Body of pancreas (tissue), 4 donors: Measurements from ENCODE around the gene OR10A3. TPM values are rescaled to one million over a fixed set of nuclear protein-coding genes. Genes with fewer than 3 reads are reported as not detected.

Experiments used
- ATAC-seq: fragments of 150-250 bp; one replicate; pipeline ENCODE4 v1.9.1; 2016
- DNase-seq, 4 donors: peaks; one replicate each; pipeline ENCODE4 v3.0.0-alpha.2; 2019
- H3K27ac ChIP-seq, 4 donors: fragments of 200-600 bp; sonication (generic); 1 replicate in 3 of 4; 2 replicates in 1 of 4; pipeline versions ENCODE4 v1.5.1 to v1.6.1; 2016 to 2019; ENCODE audit warnings: mild to moderate bottlenecking in 1 of 4, mixed read lengths in 1 of 4, moderate library complexity in 1 of 4
- H3K27me3 ChIP-seq, 2 donors: fragments of 200-600 bp; sonication (generic); one replicate each; pipeline ENCODE4 v1.6.0; 2016; ENCODE audit warnings: mild to moderate bottlenecking in 1 of 2
- H3K36me3 ChIP-seq, 2 donors: fragments of 200-600 bp; sonication (generic); replicated peaks in 1 of 2; 2 replicates each; pipeline ENCODE4 v1.5.1; 2016; ENCODE audit warnings: low read depth in 2 of 2; ENCODE audit not compliant: insufficient read depth in 1 of 2
- H3K4me1 ChIP-seq: fragments of 200-600 bp; sonication (generic); one replicate; pipeline ENCODE4 v1.6.0; 2016
- H3K4me3 ChIP-seq, 2 donors: fragments of 200-600 bp; sonication (generic); 1 replicate in 1 of 2; 2 replicates in 1 of 2; pipeline ENCODE4 v1.5.1; 2016 to 2019
- H3K9me3 ChIP-seq, 3 donors: fragments of 200-600 bp; sonication (generic); 1 replicate in 2 of 3; 2 replicates in 1 of 3; pipeline ENCODE4 v1.5.1; 2016
- POLR2A ChIP-seq, 3 donors: fragments of 450-650 bp; IDR thresholded peaks; one replicate each; pipeline ENCODE4 v1.6.1; 2016; ENCODE audit warnings: antibody characterized with exemption in 3 of 3, mild to moderate bottlenecking in 2 of 3
- WGBS, 2 donors: methylation state at CpG; one replicate each; pipeline ENCODE4 v1.1.5; 2017; 5-methylcytosine and 5-hydroxymethylcytosine counted together
- intact Hi-C: fragments of 100-400 bp; cut with DNase I; formaldehyde crosslinking; loops from one replicate; pipeline ENCODE4 v1.15.1; 2023
- total RNA-seq, 2 donors: library from RNA; depleted of rRNA; stranded (reverse); fragments of >200 nt; gene quantifications; one replicate each; pipeline ENCODE4 v1.1.0, GENCODE V29; 2016
- TF ChIP-seq, protein P1 (sequence below), 7 experiments: fragments of 450-650 bp in 4 of 7; fragments of 200-600 bp in 3 of 7; sonication (generic) in 3 of 7; IDR thresholded peaks; one replicate each; pipeline ENCODE4 v1.5.1; 2016 to 2019; ENCODE audit warnings: antibody characterized with exemption in 7 of 7

OR10A3 gene
- total RNA-seq, 2 donors from 2014 or later: not detected

DNA sequence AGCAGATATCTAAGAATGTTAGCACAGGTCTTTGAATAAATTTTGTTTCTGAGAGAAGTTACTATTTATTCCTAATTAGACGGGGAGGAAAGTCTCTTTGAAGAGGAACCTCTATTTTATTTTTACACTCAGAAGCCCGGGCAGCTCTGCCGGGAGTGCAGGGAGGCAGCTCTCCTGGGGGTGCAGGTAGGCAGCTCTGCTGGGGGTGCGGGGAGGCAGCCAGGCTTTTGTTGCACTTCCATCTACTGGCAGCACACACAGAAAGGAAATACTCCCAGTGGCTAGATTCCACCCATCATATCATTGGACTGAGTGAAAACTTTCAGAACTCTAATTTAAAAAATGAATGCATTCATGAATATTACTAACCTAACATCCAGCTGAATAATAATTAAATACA, 35.0 kb downstream of the OR10A3 start:
- intact Hi-C loops: no loop called here
- Histone ChIP-seq H3K9me3 (no peaks in the 10 kb centered on the region), H3K36me3 (no peaks in the 10 kb centered on the region), H3K27ac (no peak overlapping the region), H3K4me3 (no peak overlapping the region), H3K4me1 (peaks cover 20% of the 10 kb centered on the region), H3K27me3 (no peaks in the 10 kb centered on the region)
- ATAC-seq: peak; percentile 24
- no peak for DNase-seq
- 34 to 38% methylated on average over 4 of the region's 4 CpGs for WGBS, 2 donors
- TF ChIP-seq, protein P1, sequence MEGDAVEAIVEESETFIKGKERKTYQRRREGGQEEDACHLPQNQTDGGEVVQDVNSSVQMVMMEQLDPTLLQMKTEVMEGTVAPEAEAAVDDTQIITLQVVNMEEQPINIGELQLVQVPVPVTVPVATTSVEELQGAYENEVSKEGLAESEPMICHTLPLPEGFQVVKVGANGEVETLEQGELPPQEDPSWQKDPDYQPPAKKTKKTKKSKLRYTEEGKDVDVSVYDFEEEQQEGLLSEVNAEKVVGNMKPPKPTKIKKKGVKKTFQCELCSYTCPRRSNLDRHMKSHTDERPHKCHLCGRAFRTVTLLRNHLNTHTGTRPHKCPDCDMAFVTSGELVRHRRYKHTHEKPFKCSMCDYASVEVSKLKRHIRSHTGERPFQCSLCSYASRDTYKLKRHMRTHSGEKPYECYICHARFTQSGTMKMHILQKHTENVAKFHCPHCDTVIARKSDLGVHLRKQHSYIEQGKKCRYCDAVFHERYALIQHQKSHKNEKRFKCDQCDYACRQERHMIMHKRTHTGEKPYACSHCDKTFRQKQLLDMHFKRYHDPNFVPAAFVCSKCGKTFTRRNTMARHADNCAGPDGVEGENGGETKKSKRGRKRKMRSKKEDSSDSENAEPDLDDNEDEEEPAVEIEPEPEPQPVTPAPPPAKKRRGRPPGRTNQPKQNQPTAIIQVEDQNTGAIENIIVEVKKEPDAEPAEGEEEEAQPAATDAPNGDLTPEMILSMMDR (IDR thresholded peaks at IDR 0.05): no peak
- TF ChIP-seq POLR2A (IDR thresholded peaks at IDR 0.05): no peak

DNA sequence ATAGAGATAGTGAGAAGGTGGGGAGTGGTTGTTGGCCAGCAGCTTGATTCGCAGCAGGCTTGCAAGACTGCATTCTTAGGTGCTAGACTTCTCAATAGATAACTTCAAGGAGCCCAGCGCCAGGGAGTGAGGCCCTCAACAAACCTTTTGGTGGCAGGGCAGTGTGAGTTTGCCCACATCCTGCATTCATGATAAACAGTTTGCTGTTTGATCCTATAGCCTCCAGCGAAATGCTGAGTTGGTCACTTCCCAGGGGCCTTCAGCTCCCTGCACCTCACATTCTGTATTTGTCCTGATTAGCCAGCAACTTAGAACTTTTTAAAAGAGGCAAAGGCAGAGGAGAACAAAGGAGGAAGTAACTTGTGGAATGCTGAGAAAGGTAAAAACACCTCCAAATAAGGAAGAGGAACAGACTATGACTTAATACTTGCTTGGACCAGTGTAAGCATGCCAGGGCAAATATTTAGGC, 35.5 kb downstream of the OR10A3 start:
- Histone ChIP-seq H3K9me3 (no peaks in the 10 kb centered on the region), H3K4me3 (no peak overlapping the region), H3K27ac (no peak overlapping the region), H3K4me1 (peaks cover 20% of the 10 kb centered on the region), H3K27me3 (no peaks in the 10 kb centered on the region), H3K36me3 (no peaks in the 10 kb centered on the region)
- 58 to 60% methylated on average over 3 of the region's 3 CpGs for whole genome bisulfite sequencing, 2 donors
- no peak for DNase-seq
- TF ChIP-seq, protein P1 (IDR thresholded peaks at IDR 0.05): no peak
- TF ChIP-seq POLR2A (IDR thresholded peaks at IDR 0.05): no peak
- peak; percentile 45 for ATAC-seq
- intact Hi-C loops: no loop called here

DNA sequence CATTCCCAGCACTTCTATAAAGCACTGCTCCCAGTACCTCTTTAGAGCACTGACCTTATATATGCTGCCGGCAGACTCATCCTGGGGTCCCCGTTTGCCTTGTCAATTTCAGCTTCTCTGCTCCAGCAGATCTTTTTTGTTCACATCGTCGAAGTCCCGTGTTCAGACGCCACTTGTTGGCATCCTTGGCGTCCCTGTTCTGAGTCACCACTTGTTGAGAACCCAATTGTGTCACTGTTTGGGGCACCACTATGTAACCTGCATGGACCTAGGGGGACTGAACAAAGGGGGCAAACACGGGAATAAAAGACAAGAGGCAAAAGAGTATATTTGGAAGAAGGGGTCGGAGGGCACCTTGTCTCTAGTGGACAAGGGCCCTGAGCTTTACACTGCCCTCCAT, 36.0 kb downstream of the OR10A3 start:
- H3K36me3 ChIP-seq: no peaks in the 10 kb centered on the region
- 80 to 83% methylated on average over 9 of the region's 9 CpGs for WGBS, 2 donors
- intact Hi-C loops: no loop called here
- no peak for TF ChIP-seq POLR2A (IDR thresholded peaks at IDR 0.05)
- TF ChIP-seq, protein P1 (IDR thresholded peaks at IDR 0.05): no peak
- peaks cover 20% of the 10 kb centered on the region for H3K4me1 ChIP-seq
- DNase-seq (no peak), ATAC-seq (no peak)
- H3K9me3 ChIP-seq: no peaks in the 10 kb centered on the region
- no peak overlapping the region for H3K4me3 ChIP-seq
- H3K27ac ChIP-seq: no peak overlapping the region
- H3K27me3 ChIP-seq: no peaks in the 10 kb centered on the region

DNA sequence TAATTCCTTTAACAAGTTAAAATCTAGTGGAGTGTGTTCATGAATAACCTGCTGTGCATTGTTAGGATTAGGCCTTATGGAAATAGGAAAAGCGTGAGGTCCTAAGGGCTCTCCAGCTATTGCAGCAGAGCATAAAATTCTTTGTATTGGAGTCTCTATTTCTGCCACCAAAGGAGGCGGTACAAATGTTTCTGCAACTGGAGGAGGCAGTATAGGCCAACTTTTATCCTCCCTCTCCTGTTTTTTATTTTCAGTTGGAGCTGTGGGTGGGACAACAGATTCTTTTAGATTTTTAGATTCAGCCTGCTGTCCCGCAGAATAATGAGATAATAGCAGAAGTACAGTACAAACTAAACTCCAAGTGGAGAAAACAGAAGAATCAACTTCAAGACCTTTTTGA, 36.6 kb downstream of the OR10A3 start:
- Histone ChIP-seq H3K27ac (no peak overlapping the region), H3K4me1 (peaks cover 20% of the 10 kb centered on the region), H3K27me3 (no peaks in the 10 kb centered on the region), H3K36me3 (no peaks in the 10 kb centered on the region), H3K9me3 (no peaks in the 10 kb centered on the region), H3K4me3 (no peak overlapping the region)
- intact Hi-C loops: loop anchor here (5.0 kb wide), 1 partner anchor 87 kb away; no protein-coding TSS in a partner anchor
- no peak for ATAC-seq
- TF ChIP-seq, protein P1 (IDR thresholded peaks at IDR 0.05): peak in 4 of 7 experiments; percentile 34 to 59 (median 46)
- no peak for TF ChIP-seq POLR2A (IDR thresholded peaks at IDR 0.05)
- 53 to 58% methylated on average over 3 of the region's 3 CpGs for WGBS, 2 donors
- DNase-seq: no peak

DNA sequence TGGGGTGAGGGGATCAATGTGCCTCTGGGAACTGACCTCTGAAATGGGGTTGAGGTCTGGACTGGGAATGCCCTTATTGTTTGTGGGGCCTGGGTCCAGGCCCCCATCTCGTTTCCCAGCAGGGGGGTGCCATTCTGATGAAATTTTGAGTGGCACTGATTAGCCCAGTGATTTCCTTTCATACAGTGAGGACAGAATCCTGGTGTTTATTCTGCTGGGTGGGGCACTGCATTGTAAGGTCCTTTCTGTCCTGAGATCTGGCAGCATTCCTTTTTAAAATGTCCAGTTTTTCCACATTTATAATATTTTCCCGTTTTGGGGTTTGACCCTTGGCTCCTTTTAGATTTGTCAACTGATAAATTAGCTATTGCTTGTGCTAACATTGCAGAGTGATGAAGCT, 37.6 kb downstream of the OR10A3 start:
- ATAC-seq: no peak
- no peaks in the 10 kb centered on the region for H3K9me3 ChIP-seq
- H3K4me3 ChIP-seq: no peak overlapping the region
- H3K36me3 ChIP-seq: no peaks in the 10 kb centered on the region
- no peaks in the 10 kb centered on the region for H3K27me3 ChIP-seq
- H3K27ac ChIP-seq: no peak overlapping the region
- 17 to 25% methylated on average over 2 of the region's 2 CpGs for WGBS, 2 donors
- intact Hi-C loops: loop anchor here (5.0 kb wide), 1 partner anchor 88 kb away; no protein-coding TSS in a partner anchor
- no peak for TF ChIP-seq POLR2A (IDR thresholded peaks at IDR 0.05)
- TF ChIP-seq, protein P1 (IDR thresholded peaks at IDR 0.05): no peak
- peaks cover 26% of the 10 kb centered on the region for H3K4me1 ChIP-seq
- DNase-seq: no peak
